K562 (cell line): ENCODE data around the gene ITGB6. TPM values are rescaled to one million over a fixed set of nuclear protein-coding genes. Genes with fewer than 3 reads are reported as not detected.

ENCODE experiments used
- ATAC-seq: fragments of 200-7000 bp; cut with Tn5 transposase; 3 replicates; pipeline ENCODE4 v1.9.1; 2020; ENCODE audit warnings: moderate library complexity
- BruUV-seq: library from RNA; stranded (reverse); fragments of 400-500 nt; replicated peaks from 2 replicates; lab custom pipeline; 2021; lab: Mats Ljungman, UMichigan
- CTCF ChIA-PET: fragments of 300-600 bp; formaldehyde crosslinking; extraction: SDS; loops from one replicate; lab custom pipeline; 2021; ENCODE audit warnings: low intra/inter-chr PET ratio; lab: Yijun Ruan, JAX
- POLR2A ChIA-PET: fragments of 300-600, 350-650 bp; sonication (Branson Sonifier 250); formaldehyde crosslinking; extraction: SDS; loops from one replicate; lab custom pipeline; 2021; ENCODE audit warnings: antibody characterized with exemption, inconsistent platforms; lab: Yijun Ruan, JAX
- DNase-seq, 4 experiments: peaks; one replicate each; pipeline versions ENCODE4 v3.0.0 to v3.0.0-alpha.2; 2011 to 2018; ENCODE audit warnings: low spot score in 3 of 4, mixed read lengths in 3 of 4; ENCODE audit errors: extremely low read depth in 1 of 4
- FAIRE-seq: peaks from 2 replicates; lab custom pipeline; 2011; peaks lifted over from hg19 to GRCh38; lab: Jason Lieb, UNC
- H2AFZ ChIP-seq: 2 replicates; pipeline ENCODE4 v1.6.0; 2011; ENCODE audit warnings: low read depth, low read length, control low read depth, inconsistent platforms
- H3K27ac ChIP-seq: fragments of 200-600 bp; 3 replicates; pipeline ENCODE4 v1.8.0; 2011; ENCODE audit warnings: low read depth, mild to moderate bottlenecking, control low read depth, inconsistent platforms, low read length, moderate library complexity, mixed read lengths; ENCODE audit errors: extremely low read depth
- H3K27me3 ChIP-seq, 2 experiments: fragments of 300-600 bp in 1 of 2; 2 replicates in 1 of 2; 3 replicates in 1 of 2; pipeline versions ENCODE4 v1.6.0 to v1.8.0; 2011; ENCODE audit warnings: inconsistent platforms in 2 of 2, low read length in 2 of 2, mild to moderate bottlenecking in 1 of 2, mixed read lengths in 1 of 2, moderate library complexity in 1 of 2; ENCODE audit not compliant: control insufficient read depth in 2 of 2, insufficient read depth in 2 of 2
- H3K36me3 ChIP-seq: fragments of 300-600 bp; 3 replicates; pipeline ENCODE4 v1.8.0; 2011; ENCODE audit warnings: mild to moderate bottlenecking, low read length, inconsistent platforms; ENCODE audit not compliant: control insufficient read depth, insufficient read depth
- H3K4me1 ChIP-seq, 2 experiments: fragments of 200-600 bp in 1 of 2; replicated peaks in 1 of 2; 2 replicates in 1 of 2; 3 replicates in 1 of 2; pipeline versions ENCODE4 v1.5.1 to v1.8.0; 2011; ENCODE audit warnings: inconsistent platforms in 2 of 2, low read length in 2 of 2, mild to moderate bottlenecking in 1 of 2, mixed read lengths in 1 of 2, moderate library complexity in 1 of 2; ENCODE audit not compliant: control insufficient read depth in 2 of 2, insufficient read depth in 2 of 2
- H3K4me2 ChIP-seq: 2 replicates; pipeline ENCODE4 v1.6.1; 2011; ENCODE audit warnings: low read length, control low read depth, inconsistent platforms, mixed read lengths; ENCODE audit not compliant: insufficient read depth
- H3K4me3 ChIP-seq: fragments of 200-600 bp; sonication (generic), shearing (Covaris generic); 2 replicates; pipeline ENCODE4 v1.5.1; 2016; ENCODE audit warnings: control low read depth, inconsistent platforms
- H3K79me2 ChIP-seq: fragments of 200-600 bp; 3 replicates; pipeline ENCODE4 v1.8.0; 2011; ENCODE audit warnings: low read length, inconsistent platforms; ENCODE audit not compliant: control insufficient read depth, insufficient read depth
- H3K9ac ChIP-seq, 2 experiments: 2 replicates each; pipeline versions ENCODE4 v1.6.0 to v1.6.1; 2011; ENCODE audit warnings: low read depth in 2 of 2, low read length in 2 of 2, control low read depth in 1 of 2, inconsistent platforms in 1 of 2, mild to moderate bottlenecking in 1 of 2, mixed read lengths in 1 of 2; ENCODE audit not compliant: insufficient read depth in 1 of 2
- H3K9me1 ChIP-seq: one replicate; pipeline ENCODE4 v1.6.0; 2011; ENCODE audit warnings: inconsistent platforms, mild to moderate bottlenecking, low read length, moderate library complexity; ENCODE audit not compliant: control insufficient read depth, insufficient read depth
- H3K9me3 ChIP-seq: replicated peaks from 2 replicates; pipeline ENCODE4 v1.5.1; 2011; ENCODE audit warnings: low read depth, low read length, inconsistent platforms; ENCODE audit not compliant: control insufficient read depth, insufficient read depth
- H4K20me1 ChIP-seq: replicated peaks from 2 replicates; pipeline ENCODE4 v1.6.1; 2011; ENCODE audit warnings: low read length, inconsistent platforms, mixed read lengths; ENCODE audit not compliant: control insufficient read depth, insufficient read depth
- HDAC2 ChIP-seq: fragments of 450-650 bp; IDR thresholded peaks from 2 replicates; pipeline ENCODE4 v1.6.1; 2016; ENCODE audit warnings: mild to moderate bottlenecking
- KLF10 ChIP-seq: fragments of 250-450 bp; sonication (Bioruptor Pico); IDR thresholded peaks from 2 replicates; pipeline ENCODE4 v1.6.1; 2021; ENCODE audit warnings: matching md5 sums
- MYBL2 ChIP-seq, 2 experiments: fragments of 450-650 bp in 1 of 2; sonication (generic) in 1 of 2; formaldehyde crosslinking in 1 of 2; IDR thresholded peaks; 2 replicates each; pipeline versions ENCODE4 v1.6.1 to v1.8.1; 2017 to 2022; ENCODE audit warnings: borderline replicate concordance in 1 of 2, inconsistent platforms in 1 of 2, low read depth in 1 of 2, mild to moderate bottlenecking in 1 of 2, missing genetic modification reagents in 1 of 2, moderate library complexity in 1 of 2
- NR1H2 ChIP-seq: sonication (generic); formaldehyde crosslinking; IDR thresholded peaks from 2 replicates; pipeline ENCODE4 v1.4.0; 2020; ENCODE audit warnings: mild to moderate bottlenecking, missing genetic modification reagents
- PRMT5 ChIP-seq: sonication (generic); formaldehyde crosslinking; IDR thresholded peaks from 2 replicates; pipeline ENCODE4 v1.5.0; 2020; ENCODE audit warnings: missing genetic modification reagents
- PYGO2 ChIP-seq: fragments of 450-650 bp; IDR thresholded peaks from 2 replicates; pipeline ENCODE4 v1.6.1; 2016; ENCODE audit warnings: mild to moderate bottlenecking, missing genetic modification characterization, moderate library complexity, missing compliant biosample characterization
- SMARCA4 ChIP-seq: fragments of 450-650 bp; IDR thresholded peaks from 2 replicates; pipeline ENCODE4 v1.6.1; 2016
- SRSF9 ChIP-seq: fragments of 200-400 bp; formaldehyde crosslinking; IDR thresholded peaks from 2 replicates; pipeline ENCODE4 v1.6.1; 2017; ENCODE audit warnings: low read depth, low read length, borderline replicate concordance
- ZBTB8A ChIP-seq: fragments of 450-650 bp; IDR thresholded peaks from 2 replicates; pipeline ENCODE4 v1.6.1; 2018; ENCODE audit warnings: mild to moderate bottlenecking, moderate library complexity; ENCODE audit not compliant: partially characterized antibody
- ZNF134 ChIP-seq: fragments of 250-450 bp; sonication (Bioruptor Pico); conservative IDR thresholded peaks from 2 replicates; pipeline ENCODE4 v1.4.0; 2020
- ZNF274 ChIP-seq: IDR thresholded peaks from 2 replicates; pipeline ENCODE4 v1.6.1; 2011; ENCODE audit warnings: low read depth, mild to moderate bottlenecking, low read length, moderate library complexity, borderline replicate concordance
- ZNF282 ChIP-seq: sonication (generic); formaldehyde crosslinking; IDR thresholded peaks from 2 replicates; pipeline ENCODE4 v1.8.1; 2023; ENCODE audit warnings: missing genetic modification reagents
- ZNF644 ChIP-seq: fragments of 200-800 bp; sonication (Bioruptor generic); IDR thresholded peaks from 2 replicates; pipeline ENCODE4 v1.6.1; 2016; ENCODE audit warnings: low read depth, missing genetic modification characterization, missing compliant biosample characterization
- ZNF780A ChIP-seq: fragments of 250-450 bp; sonication (Bioruptor Pico); IDR thresholded peaks from 2 replicates; pipeline ENCODE4 v1.5.0; 2021; ENCODE audit warnings: mild to moderate bottlenecking
- WGBS: fragments of 100-300 bp; shearing (Covaris generic); methylation state at CpG from one replicate; pipeline ENCODE4 v1.1.6; 2016; ENCODE audit warnings: low coverage, mixed read lengths; ENCODE audit not compliant: insufficient coverage; ENCODE audit errors: missing lambda C conversion rate; 5-methylcytosine and 5-hydroxymethylcytosine counted together
- in situ Hi-C: fragments of 300-500 bp; cut with MboI; formaldehyde crosslinking; loops from 4 replicates; pipeline ENCODE4 v1.15.0; 2018; ENCODE audit warnings: inconsistent platforms, mixed read lengths
- intact Hi-C: fragments of 100-400 bp; cut with micrococcal nuclease; formaldehyde crosslinking; loops from 2 replicates; pipeline ENCODE4 v1.14.2; 2022
- polyA plus RNA-seq, 8 experiments: library from polyadenylated mRNA; depleted of rRNA in 4 of 8; stranded (reverse) in 5 of 8; unstranded in 3 of 8; fragments of >200 nt; fragmentation: Nextera tagmentation in 2 of 8; fragmentation: Illumina TruSeq in 1 of 8; extraction: Ambion mirVana in 2 of 8; extraction: Trizol in 1 of 8; gene quantifications; 2 replicates each; pipeline versions ENCODE4 v1.2.1 to v1.2.3, GENCODE V29; 2011 to 2014; ENCODE audit warnings: inconsistent platforms in 1 of 8, missing spikeins in 1 of 8
- total RNA-seq, 7 experiments: library from RNA; depleted of rRNA in 6 of 7; stranded (reverse); fragments of >200 nt in 6 of 7; fragmentation: Illumina TruSeq in 2 of 7; extraction: Trizol in 2 of 7; gene quantifications; 2 replicates each; pipeline versions ENCODE4 v1.2.1 to v1.2.3, GENCODE V29; 2011 to 2021; ENCODE audit warnings: low replicate concordance in 1 of 7

ITGB6 gene
- total and polyA plus RNA-seq, 9 of the 15 experiments (the other 6 are each of a cell fraction or from before 2014, with no cell fraction given) = 0.18 TPM; not detected in 8

- POLR2A ChIA-PET = no interaction called here
- H3K79me2 ChIP-seq = no peaks in the 10 kb centered on the region
- H3K4me3 ChIP-seq = no peak overlapping the region
- H3K9me3 ChIP-seq = no peaks in the 10 kb centered on the region
- no TSS peak for BruUV-seq
- CTCF ChIA-PET = no interaction called here
- no peaks in the 10 kb centered on the region for H3K9me1 ChIP-seq
- no peak overlapping the region for H3K4me2 ChIP-seq
- in situ Hi-C loops (no loop called here), intact Hi-C loops (no loop called here)
- DNase-seq (no peak), FAIRE-seq (no peak), ATAC-seq (no peak)
- no peak overlapping the region for H2AFZ ChIP-seq
- H4K20me1 ChIP-seq = no peaks in the 10 kb centered on the region
- TF ChIP-seq SRSF9 = no peak
- TF ChIP-seq ZNF282 = no peak
- no peak for TF ChIP-seq KLF10
- no peak for TF ChIP-seq NR1H2 (CRISPR knock-in tag)
- no peak for TF ChIP-seq ZNF780A (CRISPR knock-in tag)
- TF ChIP-seq PYGO2 (tag) = no peak
- TF ChIP-seq MYBL2 (IDR thresholded peaks at IDR 0.05; ENCODE audit: low read depth) = no peak
- no peak for TF ChIP-seq MYBL2 (CRISPR knock-in tag; IDR thresholded peaks at IDR 0.05; ENCODE audit: borderline replicate concordance)
- TF ChIP-seq SMARCA4 = no peak
- TF ChIP-seq ZNF274 = no peak
- TF ChIP-seq HDAC2 = no peak
- no peak for TF ChIP-seq PRMT5 (CRISPR knock-in tag)
- TF ChIP-seq ZBTB8A = no peak
- TF ChIP-seq ZNF644 (tag) = no peak
- TF ChIP-seq ZNF134 = no peak
- no peaks in the 10 kb centered on the region for H3K4me1 ChIP-seq
- 0% methylated on average over 1 of the region's 1 CpG for WGBS
- no peak overlapping the region for H3K9ac ChIP-seq
- no peaks in the 10 kb centered on the region for H3K27me3 ChIP-seq
- H3K27ac ChIP-seq = no peak overlapping the region
- no peaks in the 10 kb centered on the region for H3K36me3 ChIP-seq
These were observed 2.9 kb upstream of the ITGB6 start for GRCh38 chr2:160203007-160203406.
